HG02642 (cell line): ENCODE data around the gene AGR3.
"Not testable (repeated sequence)": the region's sequence is repeated elsewhere in the genome, so short reads cannot be mapped to it uniquely, and the experiment has no call there.

Source experiments
- ATAC-seq: cut with Tn5 transposase; IDR thresholded peaks from one replicate; pipeline ENCODE4 v1.9.1; 2021; ENCODE audit warnings: mild to moderate bottlenecking; ENCODE audit not compliant: unreplicated experiment, poor library complexity

Gene AGR3

GRCh38 chr7:16891874-16892643, 10.3 kb upstream of the AGR3 start:
- ATAC-seq, result no peak

- peak; percentile 77 for ATAC-seq
Measured at GRCh38 chr7:16891338-16891737, 9.6 kb upstream of the AGR3 start.

GRCh38 chr7:16889851-16890415, 8.2 kb upstream of the AGR3 start:
- ATAC-seq, result no peak

GRCh38 chr7:16889305-16889704, 7.5 kb upstream of the AGR3 start:
- no peak for ATAC-seq

- no peak for ATAC-seq
Measured at GRCh38 chr7:16883918-16884317, 2.1 kb upstream of the AGR3 start.

GRCh38 chr7:16880554-16880953, 1.2 kb downstream of the AGR3 start:
- ATAC-seq, result no peak

- no peak for ATAC-seq
Measured at GRCh38 chr7:16879181-16879580, 2.6 kb downstream of the AGR3 start.

GRCh38 chr7:16875861-16876260, 5.9 kb downstream of the AGR3 start:
- no peak for ATAC-seq

- ATAC-seq, result no peak
Measured at GRCh38 chr7:16874066-16874465, 7.7 kb downstream of the AGR3 start.

- ATAC-seq, result no peak
Measured at GRCh38 chr7:16867328-16867727, 14.5 kb downstream of the AGR3 start.

- not testable (repeated sequence) for ATAC-seq
Measured at GRCh38 chr7:16853189-16853588, 28.6 kb downstream of the AGR3 start.

GRCh38 chr7:16851829-16852228, 30.0 kb downstream of the AGR3 start:
- no peak for ATAC-seq

- ATAC-seq, result no peak
Measured at GRCh38 chr7:16850614-16851466, 30.9 kb downstream of the AGR3 start.

- ATAC-seq, result no peak
Measured at GRCh38 chr7:16849296-16850148, 32.3 kb downstream of the AGR3 start.

- no peak for ATAC-seq
Measured at GRCh38 chr7:16847381-16847860, 34.4 kb downstream of the AGR3 start.

GRCh38 chr7:16846601-16847165, 35.1 kb downstream of the AGR3 start:
- ATAC-seq, result no peak

GRCh38 chr7:16845746-16846145, 36.0 kb downstream of the AGR3 start:
- ATAC-seq, result no peak

GRCh38 chr7:16841681-16842080, 40.1 kb downstream of the AGR3 start:
- no peak for ATAC-seq

GRCh38 chr7:16840094-16840493, 41.7 kb downstream of the AGR3 start:
- no peak for ATAC-seq

- ATAC-seq, result no peak
Measured at GRCh38 chr7:16839646-16840045, 42.1 kb downstream of the AGR3 start.
